AG04450 (cell line): ENCODE data around the gene ESRP2. TPM values are rescaled to one million over a fixed set of nuclear protein-coding genes. Genes with fewer than 3 reads are reported as not detected.
A peak's percentile ranks its signal among the peaks of the same experiment; 100 is the strongest.

Experiments
- CTCF ChIA-PET: fragments of 300-600, 350-600 bp; formaldehyde crosslinking; extraction: SDS; loops from one replicate; lab custom pipeline; 2022; ENCODE audit warnings: antibody characterized with exemption, inconsistent platforms; lab: Charles Lee
- POLR2A ChIA-PET: fragments of 350-600 bp; formaldehyde crosslinking; extraction: SDS; loops from one replicate; lab custom pipeline; 2021; ENCODE audit warnings: antibody characterized with exemption, inconsistent platforms; lab: Yijun Ruan, JAX
- DNase-seq: peaks from one replicate; pipeline ENCODE4 v3.0.0-alpha.2; 2011; ENCODE audit warnings: low read depth, low spot score
- H3K27ac ChIP-seq: one replicate; pipeline ENCODE4 v1.5.1; 2012; ENCODE audit warnings: low read depth, low read length, control low read depth
- H3K27me3 ChIP-seq: one replicate; pipeline ENCODE4 v1.6.0; 2012; ENCODE audit warnings: low read length; ENCODE audit not compliant: control insufficient read depth, insufficient read depth
- H3K4me3 ChIP-seq: 2 replicates; pipeline ENCODE4 v1.5.1; 2011; ENCODE audit warnings: mild to moderate bottlenecking, low read depth, low read length, control low read depth
- H3K9me3 ChIP-seq: 2 replicates; pipeline ENCODE4 v1.5.1; 2012; ENCODE audit warnings: low read length; ENCODE audit not compliant: control insufficient read depth, insufficient read depth
- CTCF ChIP-seq: IDR thresholded peaks from 2 replicates; pipeline ENCODE4 v1.5.1; 2011; ENCODE audit warnings: low read depth, low read length, control low read depth, inconsistent platforms
- polyA plus RNA-seq: library from polyadenylated mRNA; depleted of rRNA; stranded (reverse); fragments of >200 nt; gene quantifications from 2 replicates; pipeline ENCODE4 v1.2.3, GENCODE V29; 2011

The ESRP2 gene
- polyA plus RNA-seq, 1 experiment = 0.01 TPM

GRCh38 chr16:68270353-68270752 lies 34.4 kb upstream of the ESRP2 start:
- no peak for DNase-seq
- Histone ChIP-seq H3K4me3 (no peak overlapping the region), H3K27ac (no peak overlapping the region), H3K27me3 (no peaks in the 10 kb centered on the region), H3K9me3 (no peaks in the 10 kb centered on the region)
- TF ChIP-seq CTCF = no peak
- CTCF ChIA-PET = interaction anchor here (1.0 to 1.1 kb wide), 2 partner anchors 9 to 59 kb away, joined by 3 to 4 read pairs; no protein-coding TSS in a partner anchor
- POLR2A ChIA-PET = interaction anchor here (2.2 kb wide), 1 partner anchor 41 kb away, joined by 6 read pairs; the partner anchor contains the start of genes PRMT7 and SLC7A6OS

GRCh38 chr16:68269793-68270192 lies 33.9 kb upstream of the ESRP2 start:
- no peak for TF ChIP-seq CTCF
- Histone ChIP-seq H3K9me3 (no peaks in the 10 kb centered on the region; the same call in 1 of the 2 replicates), H3K27me3 (no peaks in the 10 kb centered on the region), H3K4me3 (no peak overlapping the region), H3K27ac (no peak overlapping the region)
- ChIA-PET CTCF (interaction anchor here (1.1 kb wide), 1 partner anchor 9 kb away, joined by 4 read pairs; no protein-coding TSS in a partner anchor), POLR2A (interaction anchor here (0.6 to 2.2 kb wide), 2 partner anchors 41 to 105 kb away, joined by 6 read pairs; partner anchors contain the start of genes PRMT7 and SLC7A6OS)
- no peak for DNase-seq

GRCh38 chr16:68267612-68268405 lies 31.9 kb upstream of the ESRP2 start:
- no peaks in the 10 kb centered on the region for H3K27me3 ChIP-seq
- ChIA-PET CTCF (interaction anchor here (1.7 kb wide), 1 partner anchor 61 kb away, joined by 4 read pairs; no protein-coding TSS in a partner anchor), POLR2A (no interaction called here)
- H3K9me3 ChIP-seq = no peaks in the 10 kb centered on the region; the same call in 1 of the 2 replicates
- no peak for TF ChIP-seq CTCF
- no peak for DNase-seq
- H3K4me3 ChIP-seq = no peak overlapping the region
- no peak overlapping the region for H3K27ac ChIP-seq

GRCh38 chr16:68265078-68265920 lies 29.4 kb upstream of the ESRP2 start:
- no peak for DNase-seq
- Histone ChIP-seq H3K27ac (peak overlapping the region; percentile 94), H3K9me3 (no peaks in the 10 kb centered on the region; the same call in 1 of the 2 replicates), H3K4me3 (peak overlapping the region; percentile 98), H3K27me3 (no peaks in the 10 kb centered on the region)
- no peak for TF ChIP-seq CTCF
- ChIA-PET POLR2A (interaction anchor here (0.5 to 1.9 kb wide), 2 partner anchors 22 to 23 kb away, joined by 5 to 9 read pairs; no protein-coding TSS in a partner anchor), CTCF (interaction anchor here (5.8 kb wide), 1 partner anchor 60 kb away, joined by 158 read pairs; no protein-coding TSS in a partner anchor)
